ENCODE results near the gene GABRA5.

GABRA5 gene

DNA sequence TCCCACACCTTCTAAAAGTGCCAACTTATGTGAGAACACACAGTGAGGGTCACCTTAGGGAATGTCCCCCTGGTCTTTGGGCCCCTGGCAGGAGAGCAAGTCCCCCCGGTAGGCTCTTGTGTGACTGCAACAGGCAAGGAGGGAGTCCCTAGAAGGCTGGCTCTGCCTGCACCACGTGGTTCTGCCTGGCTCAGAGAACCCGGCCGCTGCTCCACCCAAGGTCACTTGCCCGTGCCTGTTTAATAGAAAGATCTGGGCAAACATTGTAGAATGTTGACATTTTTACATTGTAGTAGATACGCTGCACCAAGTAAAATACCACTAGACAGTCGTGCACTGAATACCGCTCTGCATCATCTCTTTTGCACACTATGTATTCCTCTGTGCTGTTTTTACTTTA is 21.9 kb downstream of the GABRA5 start:
- Histone ChIP-seq H3K27me3 (replicated peaks in 2 of 5; ENCODE audit: control insufficient read depth in 4 of 5, insufficient read depth in 5 of 5, low read length in 4 of 5) (peaks cover 0 to 25% (median 11%) of the 10 kb centered on the region in 5 experiments), H3K27ac (ENCODE audit: insufficient read depth in 1 of 2, low read depth in 1 of 2, low read length in 2 of 2, poor library complexity in 1 of 2, severe bottlenecking in 2 of 2) (no peak overlapping the region), H3K4me1 (ENCODE audit: control extremely low read depth in 1 of 4, control insufficient read depth in 4 of 4, insufficient read depth in 4 of 4, low read length in 3 of 4) (peaks cover 0 to 10% (median 6%) of the 10 kb centered on the region in 4 experiments), H3K4me3 (ENCODE audit: control insufficient read depth in 1 of 7, extremely low read depth in 1 of 7, insufficient read depth in 4 of 7, low read depth in 2 of 7, low read length in 6 of 7) (no peak overlapping the region), H3K9me3 (ENCODE audit: control extremely low read depth in 1 of 5, control insufficient read depth in 4 of 5, insufficient read depth in 2 of 5, low read depth in 1 of 5, low read length in 4 of 5) (no peaks in the 10 kb centered on the region), H3K36me3 (ENCODE audit: control insufficient read depth in 4 of 4, insufficient read depth in 4 of 4, low read length in 3 of 4) (no peaks in the 10 kb centered on the region)
- 62% methylated on average over 6 of the region's 8 CpGs for WGBS (ENCODE audit: insufficient coverage)
- DNase-seq = no peak
- ChIA-PET CTCF (interaction anchor here (1.6 kb wide), 2 partner anchors 10 to 124 kb away, joined by 3 to 4 read pairs; no protein-coding TSS in a partner anchor), POLR2A (no interaction called here)

DNA sequence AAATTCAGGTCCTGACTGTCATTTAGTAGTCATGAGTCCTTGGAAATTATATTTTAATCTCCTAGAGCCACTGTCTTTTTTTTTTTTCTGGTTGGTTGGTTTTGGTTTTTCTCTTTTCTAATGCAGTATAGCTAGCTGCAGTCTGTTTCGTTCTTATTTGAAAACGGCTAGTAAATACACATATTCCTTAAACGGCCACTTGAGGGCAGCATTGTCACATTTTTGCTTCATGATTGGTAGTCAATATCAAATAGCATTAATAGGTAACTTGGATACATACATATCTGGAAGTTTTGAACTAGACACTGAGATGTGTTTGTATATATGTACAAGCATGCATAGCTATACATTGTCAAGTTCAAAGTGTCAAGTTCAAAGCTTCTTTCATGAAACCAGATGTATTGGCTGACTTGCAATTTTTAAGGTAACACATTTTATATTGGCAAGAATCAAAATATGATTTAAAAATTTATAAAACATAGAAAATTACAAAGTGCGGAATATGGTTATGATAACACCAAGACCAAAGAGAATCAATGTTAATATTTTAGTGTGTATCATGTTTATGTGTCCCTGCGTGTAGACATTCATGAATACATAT is 22.5 kb downstream of the GABRA5 start:
- H3K27me3 ChIP-seq (replicated peaks in 2 of 5; ENCODE audit: control insufficient read depth in 4 of 5, insufficient read depth in 5 of 5, low read length in 4 of 5) = peaks cover 0 to 31% (median 13%) of the 10 kb centered on the region in 5 experiments
- peak; percentile 63 to 74 (median 66) for DNase-seq
- no peaks in the 10 kb centered on the region for H3K9me3 ChIP-seq (ENCODE audit: control extremely low read depth in 1 of 5, control insufficient read depth in 4 of 5, insufficient read depth in 2 of 5, low read depth in 1 of 5, low read length in 4 of 5)
- ChIA-PET CTCF (interaction anchor here (1.6 kb wide), 2 partner anchors 10 to 123 kb away, joined by 3 to 4 read pairs; no protein-coding TSS in a partner anchor), POLR2A (no interaction called here)
- WGBS (ENCODE audit: insufficient coverage) = no CpG with 5 or more reads among the region's 5 CpGs
- no peaks in the 10 kb centered on the region for H3K36me3 ChIP-seq (ENCODE audit: control insufficient read depth in 4 of 4, insufficient read depth in 4 of 4, low read length in 3 of 4)
- H3K4me1 ChIP-seq (ENCODE audit: control extremely low read depth in 1 of 4, control insufficient read depth in 4 of 4, insufficient read depth in 4 of 4, low read length in 3 of 4) = peaks cover 0 to 10% (median 6%) of the 10 kb centered on the region in 4 experiments
- no peak overlapping the region for H3K27ac ChIP-seq (ENCODE audit: insufficient read depth in 1 of 2, low read depth in 1 of 2, low read length in 2 of 2, poor library complexity in 1 of 2, severe bottlenecking in 2 of 2)
- no peak overlapping the region for H3K4me3 ChIP-seq (ENCODE audit: control insufficient read depth in 1 of 7, extremely low read depth in 1 of 7, insufficient read depth in 4 of 7, low read depth in 2 of 7, low read length in 6 of 7)

DNA sequence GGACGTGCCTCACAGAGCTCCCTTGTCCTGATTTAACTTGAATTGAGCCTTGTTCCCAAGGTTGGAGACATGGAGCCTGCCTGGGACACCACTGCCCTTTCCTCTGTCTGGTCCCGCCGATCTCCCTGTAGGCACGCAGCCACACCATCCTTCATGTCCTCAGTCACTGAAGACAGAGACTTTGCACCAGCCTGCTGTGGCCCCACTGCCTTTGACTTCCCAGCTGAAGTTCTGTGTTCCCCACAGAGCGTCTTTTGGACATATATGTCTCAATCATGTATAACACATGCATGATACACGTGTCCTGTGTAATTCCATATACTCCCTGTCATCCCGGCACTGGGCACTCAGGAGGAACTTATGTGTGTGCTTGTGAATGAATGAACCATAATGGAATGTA is 23.6 kb downstream of the GABRA5 start:
- Histone ChIP-seq H3K9me3 (ENCODE audit: control extremely low read depth in 1 of 5, control insufficient read depth in 4 of 5, insufficient read depth in 2 of 5, low read depth in 1 of 5, low read length in 4 of 5) (no peaks in the 10 kb centered on the region), H3K4me3 (ENCODE audit: control insufficient read depth in 1 of 7, extremely low read depth in 1 of 7, insufficient read depth in 4 of 7, low read depth in 2 of 7, low read length in 6 of 7) (no peak overlapping the region), H3K27me3 (replicated peaks in 2 of 5; ENCODE audit: control insufficient read depth in 4 of 5, insufficient read depth in 5 of 5, low read length in 4 of 5) (peaks cover 0 to 33% (median 13%) of the 10 kb centered on the region in 5 experiments), H3K4me1 (ENCODE audit: control extremely low read depth in 1 of 4, control insufficient read depth in 4 of 4, insufficient read depth in 4 of 4, low read length in 3 of 4) (peaks cover 0 to 10% (median 6%) of the 10 kb centered on the region in 4 experiments), H3K27ac (ENCODE audit: insufficient read depth in 1 of 2, low read depth in 1 of 2, low read length in 2 of 2, poor library complexity in 1 of 2, severe bottlenecking in 2 of 2) (no peak overlapping the region), H3K36me3 (ENCODE audit: control insufficient read depth in 4 of 4, insufficient read depth in 4 of 4, low read length in 3 of 4) (no peaks in the 10 kb centered on the region)
- 97% methylated on average over 5 of the region's 7 CpGs for WGBS (ENCODE audit: insufficient coverage)
- ChIA-PET CTCF (interaction anchor here (1.0 to 1.8 kb wide), 7 partner anchors 8 to 468 kb away, joined by 3 to 5 read pairs (median 4); no protein-coding TSS in a partner anchor), POLR2A (no interaction called here)
- no peak for DNase-seq

DNA sequence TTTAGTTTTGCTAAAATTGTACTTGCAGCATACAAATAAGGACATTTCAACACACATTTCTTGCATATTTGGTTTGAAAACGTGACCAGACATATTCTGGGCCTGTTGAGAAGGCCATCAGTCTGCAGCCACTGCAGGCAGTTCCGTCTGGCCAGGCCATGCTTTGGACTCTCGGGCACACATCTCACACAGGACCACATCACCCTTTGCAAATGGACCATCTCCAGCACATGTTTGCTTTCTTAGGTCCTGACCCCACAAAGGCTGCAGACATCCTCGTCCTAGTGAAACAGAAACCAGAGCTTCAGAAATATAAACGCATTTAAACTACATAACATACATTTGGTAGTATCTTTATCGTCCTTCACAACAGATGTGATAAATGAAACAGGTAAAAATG is 24.1 kb downstream of the GABRA5 start:
- WGBS (ENCODE audit: insufficient coverage) = 60% methylated on average over 5 of the region's 6 CpGs
- CTCF ChIA-PET = interaction anchor here (1.0 to 1.8 kb wide), 5 partner anchors 8 to 468 kb away, joined by 3 to 5 read pairs (median 4); no protein-coding TSS in a partner anchor

DNA sequence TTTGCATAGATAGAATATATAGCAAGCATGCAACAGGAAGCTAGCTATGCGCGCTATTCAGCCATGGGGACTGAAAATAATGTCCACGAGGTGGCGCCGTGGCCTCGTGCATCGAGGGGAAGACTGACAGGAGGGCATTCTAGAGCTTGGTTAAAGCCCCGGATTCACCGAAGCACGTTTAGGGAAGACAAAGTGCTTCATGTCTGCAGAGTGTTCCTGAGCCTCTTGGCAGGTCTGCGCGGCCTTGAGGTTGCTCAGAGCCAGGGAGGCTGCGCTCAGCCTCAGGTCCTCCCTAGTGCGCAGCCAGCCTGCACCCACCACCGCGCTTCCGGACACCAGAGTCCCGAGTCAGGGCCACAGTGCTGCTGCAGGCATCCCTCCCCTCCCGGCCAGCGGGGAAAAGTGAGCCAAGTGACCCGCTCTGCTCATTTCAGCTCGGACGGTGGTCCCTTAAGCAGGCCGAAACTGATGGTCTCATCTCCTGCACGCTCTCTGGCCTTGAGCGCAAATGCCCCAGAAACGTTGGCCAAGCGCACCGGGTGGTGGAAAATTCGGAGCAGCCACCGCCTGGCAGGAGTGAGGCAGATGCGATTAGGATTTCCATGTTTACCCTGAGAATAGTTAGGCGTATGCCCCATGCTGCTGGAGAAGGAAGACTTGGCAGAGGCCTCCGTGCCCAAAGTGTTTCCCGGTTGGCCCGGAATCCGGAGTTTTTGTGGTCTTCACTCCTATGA is 24.8 kb downstream of the GABRA5 start:
- ChIA-PET CTCF (interaction anchor here (1.0 to 1.8 kb wide), 5 partner anchors 9 to 467 kb away, joined by 3 to 5 read pairs (median 4); no protein-coding TSS in a partner anchor), POLR2A (no interaction called here)
- H3K4me1 ChIP-seq (ENCODE audit: control extremely low read depth in 1 of 4, control insufficient read depth in 4 of 4, insufficient read depth in 4 of 4, low read length in 3 of 4) = peaks cover 0 to 10% (median 6%) of the 10 kb centered on the region in 4 experiments
- no peaks in the 10 kb centered on the region for H3K9me3 ChIP-seq (ENCODE audit: control extremely low read depth in 1 of 5, control insufficient read depth in 4 of 5, insufficient read depth in 2 of 5, low read depth in 1 of 5, low read length in 4 of 5)
- 5% methylated on average over 36 of the region's 37 CpGs for WGBS (ENCODE audit: insufficient coverage)
- H3K27me3 ChIP-seq (replicated peaks in 2 of 5; ENCODE audit: control insufficient read depth in 4 of 5, insufficient read depth in 5 of 5, low read length in 4 of 5) = peaks cover 0 to 33% (median 13%) of the 10 kb centered on the region in 5 experiments
- peak; percentile 52 to 76 (median 75) for DNase-seq
- peak overlapping the region in 3 of 7 experiments; percentile 37 to 65 (median 49) for H3K4me3 ChIP-seq (ENCODE audit: control insufficient read depth in 1 of 7, extremely low read depth in 1 of 7, insufficient read depth in 4 of 7, low read depth in 2 of 7, low read length in 6 of 7)
- no peak overlapping the region for H3K27ac ChIP-seq (ENCODE audit: insufficient read depth in 1 of 2, low read depth in 1 of 2, low read length in 2 of 2, poor library complexity in 1 of 2, severe bottlenecking in 2 of 2)
- H3K36me3 ChIP-seq (ENCODE audit: control insufficient read depth in 4 of 4, insufficient read depth in 4 of 4, low read length in 3 of 4) = no peaks in the 10 kb centered on the region

More for the DNA sequence above, 24.1 kb downstream of the GABRA5 start:
- Histone ChIP-seq H3K4me1 (ENCODE audit: control extremely low read depth in 1 of 4, control insufficient read depth in 4 of 4, insufficient read depth in 4 of 4, low read length in 3 of 4) (peaks cover 0 to 10% (median 6%) of the 10 kb centered on the region in 4 experiments), H3K9me3 (ENCODE audit: control extremely low read depth in 1 of 5, control insufficient read depth in 4 of 5, insufficient read depth in 2 of 5, low read depth in 1 of 5, low read length in 4 of 5) (no peaks in the 10 kb centered on the region), H3K4me3 (ENCODE audit: control insufficient read depth in 1 of 7, extremely low read depth in 1 of 7, insufficient read depth in 4 of 7, low read depth in 2 of 7, low read length in 6 of 7) (no peak overlapping the region), H3K36me3 (ENCODE audit: control insufficient read depth in 4 of 4, insufficient read depth in 4 of 4, low read length in 3 of 4) (no peaks in the 10 kb centered on the region), H3K27me3 (replicated peaks in 2 of 5; ENCODE audit: control insufficient read depth in 4 of 5, insufficient read depth in 5 of 5, low read length in 4 of 5) (peaks cover 0 to 33% (median 13%) of the 10 kb centered on the region in 5 experiments), H3K27ac (ENCODE audit: insufficient read depth in 1 of 2, low read depth in 1 of 2, low read length in 2 of 2, poor library complexity in 1 of 2, severe bottlenecking in 2 of 2) (no peak overlapping the region)
- DNase-seq = no peak
- POLR2A ChIA-PET = no interaction called here

DNA sequence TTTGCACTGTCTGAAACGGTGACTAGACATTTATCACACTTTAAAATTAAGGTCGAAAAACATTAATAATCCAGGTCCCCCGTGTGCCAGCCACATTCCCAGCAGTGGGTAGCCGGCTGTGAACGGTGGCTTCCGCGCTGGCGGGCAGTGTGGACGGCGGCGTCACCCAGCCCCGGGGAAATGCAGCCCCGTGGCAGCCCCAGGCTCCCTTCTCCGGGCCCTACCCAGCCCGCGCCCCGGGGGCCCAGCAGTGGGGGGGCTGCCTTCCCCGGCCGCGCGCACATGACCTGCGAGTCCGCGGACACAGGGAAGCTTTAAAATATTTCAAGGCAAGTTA is 25.3 kb downstream of the GABRA5 start:
- Histone ChIP-seq H3K4me3 (ENCODE audit: control insufficient read depth in 1 of 7, extremely low read depth in 1 of 7, insufficient read depth in 4 of 7, low read depth in 2 of 7, low read length in 6 of 7) (peak overlapping the region in 1 of 7 experiments; percentile 65), H3K27ac (ENCODE audit: insufficient read depth in 1 of 2, low read depth in 1 of 2, low read length in 2 of 2, poor library complexity in 1 of 2, severe bottlenecking in 2 of 2) (no peak overlapping the region), H3K4me1 (ENCODE audit: control extremely low read depth in 1 of 4, control insufficient read depth in 4 of 4, insufficient read depth in 4 of 4, low read length in 3 of 4) (peaks cover 0 to 10% (median 6%) of the 10 kb centered on the region in 4 experiments), H3K9me3 (ENCODE audit: control extremely low read depth in 1 of 5, control insufficient read depth in 4 of 5, insufficient read depth in 2 of 5, low read depth in 1 of 5, low read length in 4 of 5) (no peaks in the 10 kb centered on the region), H3K36me3 (ENCODE audit: control insufficient read depth in 4 of 4, insufficient read depth in 4 of 4, low read length in 3 of 4) (no peaks in the 10 kb centered on the region), H3K27me3 (replicated peaks in 2 of 5; ENCODE audit: control insufficient read depth in 4 of 5, insufficient read depth in 5 of 5, low read length in 4 of 5) (peaks cover 0 to 33% (median 13%) of the 10 kb centered on the region in 5 experiments)
- WGBS (ENCODE audit: insufficient coverage) = 0% methylated on average over 9 of the region's 24 CpGs
- no peak for DNase-seq
- CTCF ChIA-PET = interaction anchor here (1.8 kb wide), 1 partner anchor 126 kb away, joined by 4 read pairs; no protein-coding TSS in a partner anchor
- POLR2A ChIA-PET = no interaction called here

DNA sequence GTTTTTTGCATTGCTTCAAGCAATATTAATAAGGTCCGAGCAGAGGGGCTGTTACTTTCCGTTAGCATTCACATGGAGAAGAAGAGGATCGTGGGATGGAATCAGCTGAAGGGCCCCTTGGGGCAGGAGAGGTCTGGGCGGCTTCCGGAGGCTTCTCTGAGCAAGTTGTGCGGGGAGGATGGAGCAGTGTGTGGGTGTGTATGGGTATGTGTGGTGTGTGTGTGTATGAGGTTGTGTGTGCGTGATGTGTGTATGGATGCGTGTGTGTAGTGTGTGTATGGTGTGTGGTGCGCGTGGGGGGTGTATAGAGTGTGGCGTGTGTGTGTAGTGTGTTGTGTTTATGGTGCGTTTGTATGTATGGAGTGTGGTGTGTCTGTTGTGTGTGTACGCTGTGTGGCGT is 25.8 kb downstream of the GABRA5 start:
- Histone ChIP-seq H3K9me3 (ENCODE audit: control extremely low read depth in 1 of 5, control insufficient read depth in 4 of 5, insufficient read depth in 2 of 5, low read depth in 1 of 5, low read length in 4 of 5) (no peaks in the 10 kb centered on the region), H3K36me3 (ENCODE audit: control insufficient read depth in 4 of 4, insufficient read depth in 4 of 4, low read length in 3 of 4) (no peaks in the 10 kb centered on the region), H3K4me1 (ENCODE audit: control extremely low read depth in 1 of 4, control insufficient read depth in 4 of 4, insufficient read depth in 4 of 4, low read length in 3 of 4) (peaks cover 0 to 10% (median 6%) of the 10 kb centered on the region in 4 experiments), H3K4me3 (ENCODE audit: control insufficient read depth in 1 of 7, extremely low read depth in 1 of 7, insufficient read depth in 4 of 7, low read depth in 2 of 7, low read length in 6 of 7) (no peak overlapping the region), H3K27me3 (replicated peaks in 2 of 5; ENCODE audit: control insufficient read depth in 4 of 5, insufficient read depth in 5 of 5, low read length in 4 of 5) (peaks cover 0 to 33% (median 13%) of the 10 kb centered on the region in 5 experiments), H3K27ac (ENCODE audit: insufficient read depth in 1 of 2, low read depth in 1 of 2, low read length in 2 of 2, poor library complexity in 1 of 2, severe bottlenecking in 2 of 2) (no peak overlapping the region)
- ChIA-PET CTCF (no interaction called here), POLR2A (no interaction called here)
- WGBS (ENCODE audit: insufficient coverage) = 80% methylated on average over 13 of the region's 14 CpGs
- DNase-seq = no peak
